Measurements from ENCODE around the gene RNF217.
"Not testable (repeated sequence)": the region's sequence is repeated elsewhere in the genome, so short reads cannot be mapped to it uniquely, and the experiment has no call there.

The RNF217 gene

DNA sequence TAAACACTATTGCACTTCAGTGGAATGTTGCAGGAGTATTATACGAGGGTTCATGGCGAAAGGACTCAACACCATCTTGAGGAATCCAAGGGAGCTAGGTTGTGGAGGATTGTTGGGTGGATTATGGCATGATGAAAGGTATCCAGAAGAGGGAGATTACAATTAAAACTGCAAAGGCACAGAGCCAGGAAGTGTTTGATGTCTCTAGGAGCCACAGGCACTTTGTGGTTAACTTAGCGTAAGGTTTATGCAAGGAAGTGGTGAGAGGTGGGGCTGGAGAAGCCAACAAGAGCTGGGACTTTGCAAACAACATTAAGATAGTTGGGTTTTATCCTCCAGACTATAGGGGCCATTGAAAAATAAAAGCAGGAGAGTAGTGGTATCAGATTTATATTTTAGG lies 104.7 kb downstream of the RNF217 start:
- no peak for FAIRE-seq

DNA sequence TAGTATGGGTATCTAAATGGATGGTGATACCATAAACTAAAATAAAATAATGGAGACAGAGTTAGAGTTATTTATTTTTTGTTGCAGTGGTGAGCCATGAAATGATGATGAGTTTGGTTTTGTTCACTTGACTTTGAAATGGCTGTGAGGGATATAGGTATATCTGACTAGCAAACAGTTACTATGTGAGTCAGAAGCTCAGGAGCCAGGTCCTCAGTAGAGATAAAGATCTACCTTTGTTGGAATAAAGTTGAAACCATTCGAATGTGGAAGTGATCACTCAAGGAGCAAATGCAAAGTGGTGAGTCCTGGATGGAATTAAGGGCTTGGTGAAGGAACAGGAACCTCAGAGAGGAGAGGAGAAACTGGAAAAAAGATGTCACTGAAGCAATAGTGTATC lies 105.3 kb downstream of the RNF217 start:
- FAIRE-seq: no peak

DNA sequence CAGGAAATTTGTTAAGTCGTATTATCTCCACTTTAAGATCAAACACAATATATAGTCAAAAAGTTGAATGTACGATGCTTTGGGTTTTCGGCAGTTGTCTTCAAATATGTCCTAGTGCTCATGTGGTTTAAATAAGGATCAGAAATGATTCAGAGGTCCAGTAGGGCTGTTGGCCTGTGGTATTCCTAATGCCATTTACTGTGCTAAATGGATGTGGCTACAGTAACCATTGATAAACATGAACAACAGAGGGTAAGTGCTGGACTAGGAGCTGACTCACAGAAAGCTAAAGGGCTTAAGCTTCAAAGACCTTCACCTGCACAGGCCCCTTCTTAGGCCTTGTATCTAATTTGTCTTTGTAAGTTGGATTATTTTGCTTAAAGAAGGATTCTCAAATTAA lies 110.8 kb downstream of the RNF217 start:
- FAIRE-seq: no peak

DNA sequence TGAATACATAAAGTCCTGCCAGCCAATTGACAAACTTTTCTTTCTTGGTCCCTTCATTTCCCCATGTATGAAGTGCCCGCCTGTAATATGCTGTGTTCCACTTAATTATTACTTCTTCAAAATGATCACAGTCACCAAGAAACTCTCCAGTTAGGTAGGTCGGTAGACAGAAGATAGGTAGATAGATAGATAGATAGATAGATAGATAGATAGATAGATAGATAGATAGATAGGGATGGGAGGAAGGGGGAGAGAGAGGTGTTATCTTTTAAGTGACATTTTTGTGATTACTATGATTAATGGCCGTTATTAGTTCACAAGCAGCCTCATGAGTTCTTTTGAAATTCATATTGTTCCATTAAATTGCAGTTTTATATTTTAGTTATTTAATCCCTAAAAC lies 111.9 kb downstream of the RNF217 start:
- FAIRE-seq: no peak

DNA sequence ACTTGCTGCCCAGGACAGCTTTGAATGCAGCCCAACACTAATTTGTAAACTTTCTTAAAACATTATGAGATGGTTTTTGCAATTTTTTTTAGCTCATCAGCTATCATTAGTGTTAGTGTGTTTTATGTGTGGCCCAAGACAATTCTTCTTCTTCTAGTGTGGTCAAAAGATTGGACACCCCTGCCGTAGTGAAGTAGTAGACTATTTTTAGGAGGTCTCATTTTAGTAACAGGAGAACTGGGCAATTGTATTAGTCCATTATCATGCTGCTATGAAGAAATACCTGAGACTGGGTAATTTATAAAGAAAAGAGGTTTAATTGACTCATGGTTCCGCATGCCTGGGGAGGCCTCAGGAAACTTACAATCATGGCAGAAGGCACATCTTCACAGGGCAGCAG lies 112.8 kb downstream of the RNF217 start:
- FAIRE-seq: not testable (repeated sequence)

DNA sequence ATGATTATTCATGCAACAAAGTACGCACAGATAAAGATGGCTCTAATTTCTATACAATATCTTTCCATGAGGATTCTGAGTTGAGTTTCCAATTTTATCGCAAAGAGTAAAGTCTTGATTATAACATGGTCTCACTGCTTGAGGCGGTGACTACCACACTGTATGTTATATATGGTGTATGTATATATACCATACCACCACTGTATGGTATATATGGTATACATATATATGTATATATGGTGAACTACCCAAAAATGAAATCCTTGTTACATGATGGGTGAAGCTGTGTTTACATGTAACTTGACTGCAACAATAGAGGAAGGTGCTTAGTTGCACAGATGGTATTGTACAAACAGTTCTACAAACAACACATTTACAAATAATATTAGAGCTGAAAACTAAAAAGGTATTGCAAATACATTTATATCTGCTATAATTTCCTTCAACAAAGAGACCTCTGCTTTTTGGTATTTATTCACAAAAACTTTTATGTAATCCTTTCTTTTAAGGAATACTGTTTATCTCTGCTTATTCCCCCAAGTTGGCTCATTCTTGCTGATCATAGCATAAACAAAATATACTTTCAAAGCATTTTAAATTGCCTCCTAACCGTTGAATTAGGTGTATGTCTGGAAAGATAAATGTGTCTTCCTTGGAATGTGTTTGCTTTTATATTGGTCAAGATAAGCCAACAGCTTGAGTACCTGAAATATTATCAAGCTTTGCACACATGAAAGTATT lies 113.7 kb downstream of the RNF217 start:
- FAIRE-seq: no peak

DNA sequence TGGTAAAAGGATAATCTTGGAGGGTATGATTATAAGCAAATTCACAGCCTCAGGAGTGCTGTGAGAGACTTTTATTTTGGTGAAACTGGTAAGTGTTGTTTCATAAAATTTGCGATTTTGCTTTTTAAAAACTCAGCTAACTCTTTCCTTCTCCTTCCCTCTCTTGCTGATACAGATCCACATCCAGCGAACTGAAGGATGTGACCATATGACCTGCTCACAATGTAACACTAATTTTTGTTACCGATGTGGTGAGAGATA lies 114.2 kb downstream of the RNF217 start:
- FAIRE-seq: no peak

DNA sequence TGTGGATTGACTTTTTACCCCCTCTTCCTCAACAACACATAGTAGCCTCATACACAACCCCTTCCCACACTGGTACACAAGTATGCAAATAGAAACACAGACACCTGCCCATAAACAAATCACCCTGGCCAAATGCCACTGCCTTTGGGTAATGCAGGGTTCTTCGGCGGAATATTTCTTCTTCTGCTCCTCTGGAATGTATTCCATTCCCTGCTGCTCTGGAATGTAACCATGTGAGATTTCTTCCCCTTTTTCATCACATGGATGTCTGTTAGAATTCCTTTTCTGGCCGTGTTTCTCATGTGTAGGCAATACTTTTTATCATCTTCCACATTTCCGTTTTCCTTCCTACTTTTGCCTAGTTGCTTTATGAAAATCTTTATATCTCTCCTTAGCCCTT lies 115.2 kb downstream of the RNF217 start:
- no peak for FAIRE-seq

DNA sequence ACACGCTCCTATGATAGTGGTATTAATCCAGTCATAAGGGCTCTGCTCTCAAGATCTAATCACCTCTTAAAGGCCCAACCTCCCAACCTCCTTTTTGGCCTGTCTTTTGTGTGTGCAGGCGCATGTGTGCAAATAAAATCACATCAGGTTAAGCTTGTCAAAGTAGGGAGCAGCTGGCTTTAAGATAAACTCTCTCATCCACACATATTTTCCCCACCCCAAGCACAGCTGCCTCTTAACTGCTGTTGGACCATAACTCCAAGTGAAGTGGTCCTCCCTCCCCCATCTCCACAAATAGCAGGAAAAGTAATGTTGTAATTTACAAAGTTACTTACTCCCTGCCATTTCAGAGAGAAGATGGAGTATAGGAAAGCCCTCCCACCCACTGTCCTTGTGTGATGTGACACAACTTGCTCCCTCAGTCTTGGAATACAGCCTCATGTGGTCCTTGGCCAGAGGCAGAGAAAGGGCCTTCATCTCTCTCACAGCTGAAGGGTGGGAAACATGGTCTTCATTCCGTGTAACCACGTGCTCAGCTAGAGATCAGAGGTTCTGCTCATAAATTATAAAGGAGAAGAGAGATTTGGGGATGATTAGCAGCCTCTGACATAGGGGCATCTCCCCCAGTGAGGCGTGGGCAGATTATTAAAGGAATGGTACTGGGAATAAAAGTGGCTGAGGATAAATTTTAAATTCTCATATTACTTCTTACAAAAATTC lies 116.5 kb downstream of the RNF217 start:
- FAIRE-seq: no peak

DNA sequence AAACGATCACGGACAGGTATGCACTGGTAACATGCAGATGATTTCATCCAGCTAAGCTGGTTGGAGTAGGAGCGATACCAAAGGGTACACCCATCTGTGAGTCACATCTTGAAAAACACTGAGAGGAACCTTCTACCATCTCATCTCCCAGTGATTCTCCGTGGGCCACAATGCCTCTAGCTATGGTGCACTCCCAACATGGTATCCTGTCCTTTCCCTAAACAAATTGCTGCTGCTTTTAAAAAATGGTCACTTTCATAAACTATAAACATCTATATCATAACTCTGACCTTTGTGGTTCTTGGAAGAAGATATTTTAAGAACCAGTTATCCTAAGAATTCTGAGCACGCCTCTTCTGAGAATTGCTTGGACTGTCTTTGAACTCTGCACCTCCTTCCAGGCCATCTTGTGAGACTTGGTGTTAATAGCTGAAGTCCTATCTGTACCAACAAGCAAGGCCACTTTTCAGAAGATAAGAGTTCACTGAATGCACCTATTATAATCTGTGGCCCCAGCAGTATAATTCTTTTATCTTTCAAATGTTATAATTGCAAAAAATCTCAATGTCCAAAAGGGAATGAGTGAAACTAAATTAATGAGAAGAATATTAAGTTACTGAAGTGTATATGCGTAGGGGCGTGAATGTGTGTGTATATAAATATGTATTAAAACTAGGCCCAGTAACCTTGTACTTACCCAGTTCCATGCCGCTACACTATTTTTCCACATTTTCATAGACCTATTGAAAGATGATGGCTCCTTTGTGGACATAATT lies 120.9 kb downstream of the RNF217 start:
- FAIRE-seq: no peak

DNA sequence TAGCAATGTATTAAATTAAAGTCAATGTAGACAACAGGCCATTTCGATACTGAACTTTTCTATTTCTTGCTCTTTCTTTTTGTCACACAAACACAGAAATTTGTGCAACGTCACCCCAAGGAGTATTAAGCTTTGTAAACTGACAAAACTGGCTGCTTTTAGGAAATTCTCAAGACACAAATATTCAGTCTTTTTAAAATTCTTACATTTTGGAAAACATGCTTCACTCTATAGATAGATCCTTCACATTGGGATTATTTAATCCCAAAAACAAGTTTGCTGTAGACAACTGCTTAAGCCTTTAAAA lies 121.4 kb downstream of the RNF217 start:
- FAIRE-seq: no peak

DNA sequence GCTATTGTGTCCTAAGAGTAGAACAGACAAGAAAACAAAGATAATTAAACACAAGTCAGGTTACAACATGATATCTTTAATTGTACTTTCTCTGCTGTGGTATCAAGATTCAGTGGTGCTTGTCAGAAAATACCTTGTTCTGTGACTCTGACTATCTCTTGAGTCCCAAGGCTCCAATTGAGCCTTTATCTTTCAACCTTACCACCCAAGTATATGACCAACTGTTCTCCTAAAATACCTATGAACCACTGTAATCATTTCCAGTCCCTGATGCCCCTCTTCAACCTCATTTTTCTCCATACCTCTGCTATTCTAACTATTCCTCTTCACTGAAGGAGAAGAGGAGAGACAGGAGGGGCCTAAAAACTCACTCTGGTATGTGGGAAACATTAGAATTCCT lies 124.5 kb downstream of the RNF217 start:
- no peak for FAIRE-seq

DNA sequence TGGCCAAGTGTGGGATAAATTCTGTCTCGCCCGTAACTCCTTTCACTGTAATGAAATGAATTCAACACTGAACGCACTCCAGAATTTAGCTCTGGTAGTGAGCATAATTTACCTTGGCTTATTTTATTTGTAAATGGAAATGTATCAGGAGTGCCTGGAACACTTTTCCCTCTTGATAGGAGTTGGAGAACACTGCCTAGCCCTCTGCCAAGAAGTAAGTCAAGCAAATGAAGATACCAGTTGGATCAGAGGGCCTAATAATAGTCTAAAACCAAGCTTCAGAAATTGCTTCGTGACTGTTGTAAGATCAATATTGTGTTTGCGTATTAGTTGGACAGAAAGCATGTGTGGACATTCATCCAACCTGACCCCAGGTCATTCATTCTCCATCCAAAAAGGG lies 126.7 kb downstream of the RNF217 start:
- FAIRE-seq: no peak

DNA sequence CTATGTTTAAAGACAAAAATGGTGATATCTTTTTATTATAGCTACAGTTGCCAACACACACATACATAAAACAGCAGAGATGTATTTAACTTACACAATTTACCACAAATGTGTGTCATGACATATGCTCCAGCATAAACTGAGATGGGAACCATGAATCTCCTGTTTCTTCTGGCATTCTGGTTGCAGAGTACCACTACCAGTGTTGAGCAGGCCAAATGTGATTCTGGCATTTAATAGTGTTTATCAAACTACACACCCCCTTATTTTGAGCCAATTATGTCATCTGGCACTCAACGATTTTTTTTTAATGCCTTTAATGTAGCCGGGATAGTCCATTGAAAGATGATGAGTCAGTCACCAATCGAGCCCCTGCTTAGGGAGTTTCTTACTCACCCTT lies 132.3 kb downstream of the RNF217 start:
- no peak for FAIRE-seq

DNA sequence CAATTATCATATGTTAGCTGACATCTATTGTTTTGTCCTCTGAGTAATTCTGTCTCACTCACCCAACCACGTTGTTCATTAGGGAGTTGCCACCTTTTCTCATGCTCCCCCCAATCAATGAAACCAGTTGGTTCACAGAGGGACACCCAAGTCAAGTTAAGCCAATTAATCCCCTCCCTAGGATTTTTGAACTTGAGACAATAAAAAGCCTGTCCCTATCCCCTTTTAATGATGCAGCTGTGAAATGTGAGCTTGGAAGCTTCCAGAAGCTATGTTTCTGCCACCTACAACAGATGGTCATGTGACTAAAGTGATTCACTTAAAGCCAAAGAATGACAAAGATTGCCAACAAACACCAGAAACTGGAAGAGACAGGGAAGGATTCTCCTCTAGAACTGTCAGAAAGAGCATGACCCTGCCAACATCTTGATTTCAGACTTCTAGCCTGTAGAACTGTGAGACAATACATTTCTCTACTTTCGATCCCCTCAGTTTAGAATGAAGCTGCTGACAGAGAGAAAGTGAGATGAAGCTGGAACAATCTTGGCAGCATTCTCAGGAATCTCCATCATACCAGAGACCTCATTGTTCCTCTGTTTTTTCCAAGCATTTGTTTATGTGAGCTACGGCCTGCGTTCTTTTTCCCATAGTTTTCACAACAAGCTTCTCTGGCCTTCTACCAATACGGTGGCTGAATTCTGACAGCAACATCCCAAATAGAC lies 133.5 kb downstream of the RNF217 start:
- FAIRE-seq: no peak

DNA sequence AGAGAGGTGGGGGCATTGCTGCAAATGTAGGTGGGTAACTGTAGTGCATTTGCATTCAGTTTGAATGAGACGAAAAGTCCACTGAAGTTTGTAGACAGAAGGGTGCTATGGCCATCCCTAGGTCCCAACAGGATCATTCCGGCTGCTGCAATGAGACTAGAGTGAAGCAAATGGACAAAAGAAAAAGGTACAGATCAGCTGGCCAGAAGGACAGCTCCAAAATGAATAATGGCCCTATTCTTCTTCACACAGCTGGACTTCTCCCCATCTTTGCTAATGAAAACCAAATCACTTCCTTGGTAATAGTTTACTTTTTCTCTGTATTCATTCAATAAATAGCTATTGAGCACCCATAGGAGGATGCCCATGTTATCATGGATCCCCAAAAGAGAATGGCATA lies 134.9 kb downstream of the RNF217 start:
- FAIRE-seq: no peak

DNA sequence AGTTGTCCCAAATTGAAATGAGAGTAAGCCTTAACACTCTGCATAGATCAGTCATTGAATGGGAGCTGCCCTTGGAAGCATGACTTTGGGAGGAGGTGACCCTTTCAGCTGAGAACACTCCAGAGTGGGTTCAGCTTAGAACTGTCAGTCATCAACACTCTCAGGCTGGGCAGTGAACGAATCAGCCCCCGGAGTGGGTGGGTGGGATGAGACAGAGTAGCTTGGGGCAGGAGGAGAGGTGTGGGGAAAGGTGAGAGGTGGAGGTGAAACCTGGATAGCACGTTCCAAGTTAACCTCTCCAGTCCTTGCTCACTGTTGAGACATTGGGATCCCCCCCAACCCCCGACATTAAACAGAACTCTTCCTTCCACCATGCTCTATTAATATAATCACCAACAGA lies 136.0 kb downstream of the RNF217 start:
- FAIRE-seq: no peak

DNA sequence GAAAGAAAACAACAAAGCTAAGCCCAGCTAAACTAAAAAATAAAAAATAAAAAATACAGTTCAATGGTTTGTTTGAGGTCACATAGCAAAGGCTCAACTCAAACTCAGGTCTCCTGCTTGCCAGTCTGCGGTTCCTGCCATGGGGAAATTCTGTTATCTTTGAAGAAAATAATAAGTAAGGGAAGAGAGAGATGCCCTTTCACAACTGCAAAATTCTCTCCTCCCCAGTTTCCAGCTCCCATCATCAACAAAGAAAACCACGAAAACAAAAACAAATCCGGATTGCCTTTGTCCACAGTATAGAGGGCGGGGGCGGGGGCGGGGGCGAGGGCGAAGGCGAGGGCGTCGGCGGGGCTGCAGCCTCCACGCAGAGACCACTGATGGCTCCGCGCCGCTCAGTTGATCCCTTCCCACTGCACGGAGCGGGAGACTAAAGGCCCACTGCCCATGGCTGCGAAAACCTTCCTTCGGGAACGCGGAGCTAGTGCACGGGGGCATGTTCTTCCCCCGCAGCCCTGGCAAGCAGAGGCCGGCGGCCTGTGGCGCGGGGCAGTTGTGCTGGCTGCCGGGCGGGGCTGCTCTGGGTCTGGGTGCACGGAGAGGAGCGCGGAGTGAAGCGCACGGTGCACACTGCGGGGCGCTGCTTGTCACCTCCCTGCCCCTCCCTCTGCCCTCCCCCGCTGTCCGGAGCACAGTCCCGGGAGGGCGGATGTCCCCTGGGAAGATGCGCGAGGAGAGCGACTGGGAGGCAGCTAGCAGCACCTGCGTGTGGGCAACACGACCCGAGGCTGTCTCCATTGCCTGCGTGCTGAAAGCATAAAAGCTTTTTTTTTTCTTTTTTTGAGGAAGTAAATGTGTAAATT lies 137.2 kb downstream of the RNF217 start:
- FAIRE-seq: no peak

DNA sequence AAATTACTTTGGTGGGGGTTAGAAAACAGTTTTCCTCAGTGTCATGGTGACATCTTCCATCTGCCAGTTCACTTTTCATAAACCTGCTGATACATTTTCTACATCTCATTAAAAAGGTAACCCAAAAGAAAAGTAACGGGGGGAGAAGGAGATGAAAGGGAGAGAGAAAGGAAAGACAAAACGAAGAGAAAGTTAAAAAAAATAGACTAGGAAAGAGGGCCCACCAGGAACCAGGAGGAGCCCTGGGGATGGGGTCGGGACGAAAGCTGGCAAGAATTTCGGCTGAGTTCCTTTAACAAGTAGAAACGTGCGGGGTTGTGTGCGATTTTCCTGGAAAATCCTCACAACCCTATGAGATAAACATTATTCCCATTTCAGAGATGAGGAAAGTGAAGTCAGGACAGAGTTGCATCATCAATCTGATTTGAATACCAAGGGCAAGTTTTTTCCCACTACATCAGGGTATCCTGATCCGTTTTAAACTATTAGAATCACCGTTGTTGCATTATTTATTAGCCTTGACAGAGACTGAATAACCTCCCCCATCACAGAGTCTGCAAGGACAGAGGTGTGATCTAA lies 137.9 kb downstream of the RNF217 start:
- FAIRE-seq: no peak

DNA sequence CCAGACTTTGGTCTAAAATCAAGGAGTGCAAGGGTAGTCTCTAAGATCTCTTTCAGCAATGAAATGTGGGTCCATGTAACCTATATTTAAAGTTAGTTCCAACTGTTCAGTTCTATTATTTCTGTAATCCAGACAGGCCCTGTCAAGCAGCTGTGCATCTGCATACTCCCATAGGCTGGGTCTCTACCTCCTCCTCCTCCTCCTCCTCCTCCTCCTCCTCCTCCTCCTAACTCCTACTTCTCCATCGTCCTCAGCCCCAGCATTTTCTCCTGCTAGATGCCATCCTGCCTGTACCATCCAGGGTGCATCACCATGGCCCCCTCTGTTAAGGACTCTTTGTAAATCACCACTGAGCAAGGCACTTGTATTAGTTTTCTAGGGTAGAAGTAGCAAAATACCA lies 138.9 kb downstream of the RNF217 start:
- no peak for FAIRE-seq

DNA sequence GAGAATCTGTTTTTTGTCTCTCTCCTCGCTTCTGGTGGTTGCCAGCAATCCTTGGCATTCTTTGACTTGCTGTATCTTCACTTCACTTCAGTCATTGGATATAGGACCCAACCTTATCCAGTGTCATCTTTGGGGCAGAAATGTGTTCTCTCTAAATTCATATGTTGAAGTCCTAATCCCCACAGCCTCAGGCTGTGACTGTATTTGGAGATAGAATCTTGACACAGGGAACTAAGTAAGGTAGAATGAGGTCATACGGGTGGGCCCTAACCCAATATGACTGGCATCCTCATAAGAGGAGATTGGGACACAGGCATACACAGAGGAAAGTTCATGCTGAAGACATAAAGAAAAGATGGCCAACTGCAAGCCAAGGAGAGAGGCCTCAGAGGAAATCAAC lies 139.4 kb downstream of the RNF217 start:
- FAIRE-seq: no peak

DNA sequence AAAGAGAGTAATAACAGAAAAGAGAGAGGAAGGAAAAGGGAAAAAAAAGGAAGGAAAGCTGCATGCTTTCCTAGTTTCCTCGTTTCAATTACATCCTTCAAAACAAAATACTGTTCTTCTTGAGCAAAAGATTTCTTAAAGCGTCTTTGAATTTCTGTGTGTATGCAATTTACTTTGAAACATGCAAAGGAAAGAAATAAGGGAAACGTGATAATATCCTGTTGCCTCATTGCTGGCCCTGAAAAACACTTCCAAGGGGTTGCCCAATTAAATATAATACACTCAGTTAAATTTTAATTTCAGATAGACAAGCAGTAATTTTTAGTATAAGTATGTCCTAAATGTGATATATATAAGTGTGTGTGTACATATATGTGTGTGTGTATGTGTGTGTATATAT lies 140.2 kb downstream of the RNF217 start:
- no peak for FAIRE-seq
